Amniotic epithelial cell (primary cell): ENCODE results near the gene UTP4.

ENCODE experiments used
- DNase-seq: peaks from one replicate; pipeline ENCODE4 v3.0.0-alpha.2; 2010; ENCODE audit warnings: low read depth

Gene UTP4

GRCh38 chr16:69176033-69176800, 43.8 kb downstream of the UTP4 start:
- peak; percentile 81 for DNase-seq

DNA sequence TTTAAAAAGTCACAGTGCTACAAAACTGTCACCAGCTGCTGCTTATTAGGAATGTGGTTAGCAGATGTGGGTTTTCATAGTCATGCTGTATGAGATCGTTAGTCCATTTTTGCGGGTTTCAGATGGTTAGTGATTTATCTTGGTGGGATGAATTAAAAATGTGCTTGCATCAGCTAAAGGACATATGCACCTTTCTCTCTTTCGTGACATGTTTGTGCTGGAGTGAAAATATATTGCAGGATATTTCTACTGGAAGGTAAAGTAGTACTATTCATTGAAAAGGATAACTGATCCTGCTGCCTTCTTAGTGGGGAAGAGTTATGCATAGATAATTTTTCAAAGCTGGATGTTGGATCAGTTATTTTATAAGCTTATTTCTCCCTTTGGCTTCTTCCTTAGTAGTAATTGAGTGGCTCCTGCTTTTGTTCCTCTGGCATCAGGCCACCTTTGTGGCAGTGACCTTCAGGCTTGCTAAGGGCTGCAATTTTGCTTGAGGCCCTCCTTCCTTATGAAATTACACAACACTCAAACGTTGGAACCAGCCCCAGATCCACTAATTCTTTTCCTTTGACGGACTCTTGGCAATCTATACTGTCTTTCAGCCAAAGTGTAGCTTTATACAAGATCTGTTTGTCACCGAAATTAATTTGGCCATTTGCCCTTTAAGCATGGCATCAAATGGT, 47.0 kb downstream of the UTP4 start:
- DNase-seq: peak; percentile 88

GRCh38 chr16:69180011-69180338, 47.5 kb downstream of the UTP4 start:
- DNase-seq: no peak

DNA sequence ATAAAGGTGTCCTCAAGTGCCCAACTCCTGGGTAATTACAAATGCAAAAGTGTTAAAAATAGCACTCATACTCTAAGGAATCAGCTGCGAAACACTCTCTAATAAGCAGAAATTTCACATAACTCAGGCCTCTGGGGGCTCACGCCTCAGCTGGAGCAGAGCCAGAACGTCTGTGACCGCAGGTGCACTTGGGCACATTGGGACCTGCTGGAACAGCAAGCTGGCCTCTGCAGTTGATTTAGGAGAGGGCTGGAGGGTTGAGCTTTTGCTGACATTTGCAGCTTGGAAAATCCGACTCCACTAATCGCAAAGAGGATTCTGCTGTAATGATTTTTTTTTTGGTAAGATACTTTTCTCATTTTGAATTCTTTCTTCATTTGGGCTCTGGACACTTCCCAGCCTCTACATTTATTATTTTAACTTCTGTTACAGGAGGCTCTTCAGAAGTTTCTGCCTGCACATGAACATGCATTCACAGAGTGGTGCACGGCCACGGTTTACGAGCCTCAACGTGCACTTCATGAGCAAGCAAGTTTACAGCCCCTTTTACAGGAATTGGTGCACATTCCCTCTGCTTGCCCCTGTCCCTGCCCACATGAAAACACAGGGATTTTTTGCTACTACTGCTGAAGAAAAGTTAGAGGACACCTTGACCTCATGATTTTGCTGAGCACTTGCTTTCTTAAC, 50.4 kb downstream of the UTP4 start:
- no peak for DNase-seq

DNA sequence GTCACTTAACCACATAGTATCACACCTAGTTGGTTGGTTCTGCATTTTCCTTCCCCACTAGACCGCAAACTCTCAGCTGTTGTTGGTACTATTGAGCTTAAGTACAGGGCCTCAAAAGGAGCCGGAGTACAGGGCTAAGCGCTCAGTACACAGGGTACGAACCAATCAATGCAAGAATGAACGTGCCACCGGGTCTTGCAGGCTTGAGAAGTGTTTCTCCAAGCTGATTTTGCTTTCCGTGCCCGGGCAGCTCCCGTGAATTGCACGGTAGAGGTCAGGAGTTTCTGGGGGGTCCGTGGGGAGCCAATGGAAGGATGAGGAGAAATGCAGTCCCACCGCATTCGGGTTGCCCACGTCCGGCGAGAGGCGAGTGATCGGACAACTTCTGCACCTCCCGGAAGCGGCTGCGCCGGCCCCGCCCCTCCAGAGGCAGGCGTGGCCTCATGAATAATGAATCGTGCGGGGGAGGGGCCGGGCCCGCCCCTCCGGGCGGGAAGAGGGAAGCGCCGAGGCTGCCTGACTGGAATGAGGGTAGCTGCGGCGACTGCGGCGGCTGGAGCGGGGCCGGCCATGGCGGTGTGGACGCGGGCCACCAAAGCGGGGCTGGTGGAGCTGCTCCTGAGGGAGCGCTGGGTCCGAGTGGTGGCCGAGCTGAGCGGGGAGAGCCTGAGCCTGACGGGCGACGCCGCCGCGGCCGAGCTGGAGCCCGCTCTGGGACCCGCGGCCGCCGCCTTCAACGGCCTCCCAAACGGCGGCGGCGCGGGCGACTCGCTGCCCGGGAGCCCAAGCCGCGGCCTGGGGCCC, 54.4 kb downstream of the UTP4 start, which contains the start of gene SNTB2:
Gene SNTB2 (plus strand): TSS at position 523 of the 804 bp plus-strand sequence. CDS start 3 bp downstream, at position 526.
- DNase-seq: peak; percentile 81

DNA sequence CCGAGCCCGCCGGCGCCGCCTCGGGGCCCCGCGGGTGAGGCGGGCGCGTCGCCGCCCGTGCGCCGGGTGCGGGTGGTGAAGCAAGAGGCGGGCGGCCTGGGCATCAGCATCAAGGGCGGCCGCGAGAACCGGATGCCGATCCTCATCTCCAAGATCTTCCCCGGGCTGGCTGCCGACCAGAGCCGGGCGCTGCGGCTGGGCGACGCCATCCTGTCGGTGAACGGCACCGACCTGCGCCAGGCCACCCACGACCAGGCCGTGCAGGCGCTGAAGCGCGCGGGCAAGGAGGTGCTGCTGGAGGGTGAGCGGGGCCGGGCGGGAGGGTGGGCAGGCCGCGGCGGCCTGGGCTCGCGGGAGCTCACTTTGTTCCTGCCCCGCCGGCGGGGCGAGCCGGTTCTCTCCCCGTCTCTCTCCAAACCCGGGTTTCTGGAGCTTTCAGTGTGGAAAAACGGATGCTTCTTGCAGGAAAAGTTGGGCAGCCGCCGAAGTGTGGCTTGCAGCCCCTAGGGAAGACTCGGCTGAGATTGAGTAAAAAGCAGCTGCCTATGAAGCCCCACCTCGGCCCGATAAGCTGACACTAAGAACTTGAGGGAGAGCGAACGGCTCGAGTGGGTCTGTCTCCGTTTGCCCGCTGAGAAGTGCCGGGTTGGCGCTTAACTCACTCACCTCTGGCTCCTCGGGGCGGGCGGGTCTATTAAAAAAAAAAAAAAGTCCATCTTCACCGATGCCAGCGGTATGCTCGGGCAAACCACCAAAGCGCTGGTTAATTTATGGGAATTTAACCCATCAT, 55.2 kb downstream of the UTP4 start:
- DNase-seq: peak; percentile 35

GRCh38 chr16:69188236-69188549, 55.7 kb downstream of the UTP4 start:
- DNase-seq: peak; percentile 41

GRCh38 chr16:69188716-69189115, 56.3 kb downstream of the UTP4 start:
- peak; percentile 49 for DNase-seq

DNA sequence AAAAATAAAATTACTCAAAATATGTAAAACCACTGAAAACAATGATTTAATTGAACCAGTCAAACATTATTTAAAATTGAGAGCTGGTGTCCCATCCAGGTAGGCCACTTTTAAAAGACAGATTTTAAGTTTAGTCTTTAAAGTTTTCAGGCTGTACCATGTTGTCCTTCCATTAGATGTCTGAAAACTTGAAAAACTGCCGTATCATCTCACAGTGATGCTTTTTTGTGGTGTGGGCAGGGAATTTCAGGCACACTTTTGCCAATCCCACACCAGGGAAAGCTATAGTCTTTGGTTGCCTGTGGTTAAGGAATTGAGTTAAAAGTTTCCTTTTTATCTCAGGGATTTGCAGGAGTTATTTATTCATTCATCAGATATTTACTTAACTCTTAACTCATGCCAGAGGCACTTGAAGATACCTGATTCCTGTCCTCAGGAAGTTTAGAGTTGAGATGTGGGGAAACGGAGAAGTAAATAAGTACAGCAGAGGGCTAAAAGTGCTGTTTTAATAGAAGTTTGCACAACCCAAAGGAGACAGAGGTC, 57.7 kb downstream of the UTP4 start:
- DNase-seq: peak; percentile 51

DNA sequence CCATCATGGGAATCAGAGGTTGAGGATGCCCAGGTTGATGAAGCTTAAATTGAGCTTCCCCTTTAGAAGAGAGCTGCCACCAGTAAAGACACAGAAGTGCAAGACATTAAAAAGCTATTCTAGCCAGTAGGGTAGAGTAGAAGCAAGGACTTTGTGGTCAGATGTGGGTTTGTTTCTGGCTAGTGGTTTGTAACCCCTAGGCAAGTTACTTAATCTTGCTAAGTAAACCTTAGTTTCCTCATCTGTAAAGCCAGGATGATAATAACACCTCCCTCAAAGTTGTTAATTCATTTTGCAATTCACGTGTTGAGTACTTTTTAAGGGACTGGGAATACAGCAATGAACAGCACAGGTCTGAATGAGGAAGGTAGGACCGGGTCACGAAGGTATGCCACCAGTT, 58.1 kb downstream of the UTP4 start:
- DNase-seq: no peak

GRCh38 chr16:69191136-69191535, 58.7 kb downstream of the UTP4 start:
- DNase-seq: no peak

DNA sequence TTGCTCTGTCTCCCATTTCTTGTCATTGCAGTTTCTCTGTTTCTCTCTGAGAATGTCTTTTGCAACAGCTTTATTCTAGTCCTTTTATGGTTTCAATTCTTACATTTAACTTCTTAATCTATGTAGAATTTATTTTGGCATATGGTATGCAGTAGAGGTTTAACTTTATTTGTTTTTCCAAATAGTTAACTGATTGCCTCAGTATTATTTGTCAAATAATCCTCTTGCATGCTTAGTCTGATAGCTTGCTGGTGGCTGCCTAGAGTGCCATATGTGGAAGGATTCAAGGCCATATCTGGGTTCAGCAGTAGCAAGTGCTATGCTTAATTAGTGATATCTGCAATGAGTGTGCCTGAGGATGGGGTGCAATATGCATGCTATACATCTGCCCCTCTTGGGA, 61.4 kb downstream of the UTP4 start:
- DNase-seq: no peak

- no peak for DNase-seq
These were observed 62.0 kb downstream of the UTP4 start for GRCh38 chr16:69194488-69194887.

DNA sequence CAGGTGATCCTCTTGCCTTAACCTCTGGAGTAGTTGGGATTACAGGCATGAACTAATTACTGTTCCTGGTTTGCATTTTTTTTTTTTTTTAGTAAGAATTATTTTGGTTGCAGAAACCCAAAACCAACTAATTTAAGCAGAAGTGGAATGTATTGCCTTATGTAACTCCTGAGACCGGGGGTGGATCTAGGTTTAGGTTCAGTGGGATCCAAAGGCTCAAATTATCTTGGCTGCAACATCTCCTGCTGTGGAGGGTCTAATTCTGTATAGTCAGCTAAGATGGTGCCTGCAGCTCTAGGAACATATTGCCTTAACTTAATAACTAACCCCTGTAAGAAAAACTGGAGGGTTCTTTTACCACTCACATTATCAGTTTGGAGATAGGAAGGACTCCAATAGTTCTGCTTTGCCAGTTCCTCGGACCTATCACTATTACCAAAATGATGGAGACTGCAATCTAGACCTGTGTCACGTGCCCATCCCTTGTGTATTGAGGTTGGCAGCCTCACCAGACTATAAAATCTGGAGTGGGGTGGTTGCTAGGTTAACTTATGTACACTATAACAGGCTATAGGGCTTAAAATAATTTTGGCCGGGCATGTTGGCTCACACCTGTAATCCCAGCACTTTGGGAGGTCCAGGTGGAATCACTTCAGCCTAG, 63.0 kb downstream of the UTP4 start:
- no peak for DNase-seq

GRCh38 chr16:69197573-69197972, 65.1 kb downstream of the UTP4 start:
- no peak for DNase-seq

- peak; percentile 95 for DNase-seq
These were observed 66.9 kb downstream of the UTP4 start for GRCh38 chr16:69199382-69199781.

DNA sequence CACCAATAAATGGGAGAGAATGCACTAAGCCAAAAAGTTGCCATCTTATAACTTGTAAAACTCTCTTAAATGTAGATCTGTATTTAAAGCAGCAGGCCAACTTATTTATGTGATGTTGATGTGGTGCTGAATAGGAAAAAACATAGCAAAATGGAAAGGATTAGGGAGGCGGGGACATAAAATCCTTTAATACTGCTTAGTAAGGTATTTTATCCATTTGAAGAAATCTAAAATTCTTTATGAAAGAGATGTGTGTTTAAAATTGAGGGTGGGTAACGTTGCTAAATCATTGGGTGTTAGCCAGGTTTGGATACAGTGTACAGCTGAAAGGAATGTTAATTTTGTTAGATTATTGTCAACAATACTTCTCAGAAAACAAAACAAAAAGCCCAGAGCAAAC, 68.8 kb downstream of the UTP4 start:
- DNase-seq: no peak

DNA sequence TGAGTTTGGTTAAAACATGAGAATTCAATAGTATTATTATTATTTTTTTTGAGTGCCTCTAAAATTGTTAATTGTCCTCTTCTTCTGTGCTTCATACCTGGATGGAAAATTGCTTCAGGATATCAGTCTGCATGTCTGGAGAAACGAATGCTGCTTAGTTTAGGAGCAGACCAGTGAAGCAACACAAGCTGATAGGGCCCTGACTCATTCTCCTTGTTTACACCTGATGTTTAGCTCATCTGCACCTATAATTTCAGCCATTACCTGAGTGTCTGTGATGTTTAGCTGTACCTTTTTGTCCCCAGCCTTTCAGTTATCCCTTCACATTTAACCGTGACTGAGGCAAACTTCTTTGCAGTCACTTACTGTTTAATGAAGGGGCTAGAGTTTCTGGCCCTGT, 69.3 kb downstream of the UTP4 start:
- DNase-seq: peak; percentile 49

- peak; percentile 40 for DNase-seq
These were observed 71.7 kb downstream of the UTP4 start for GRCh38 chr16:69204172-69204571.

DNA sequence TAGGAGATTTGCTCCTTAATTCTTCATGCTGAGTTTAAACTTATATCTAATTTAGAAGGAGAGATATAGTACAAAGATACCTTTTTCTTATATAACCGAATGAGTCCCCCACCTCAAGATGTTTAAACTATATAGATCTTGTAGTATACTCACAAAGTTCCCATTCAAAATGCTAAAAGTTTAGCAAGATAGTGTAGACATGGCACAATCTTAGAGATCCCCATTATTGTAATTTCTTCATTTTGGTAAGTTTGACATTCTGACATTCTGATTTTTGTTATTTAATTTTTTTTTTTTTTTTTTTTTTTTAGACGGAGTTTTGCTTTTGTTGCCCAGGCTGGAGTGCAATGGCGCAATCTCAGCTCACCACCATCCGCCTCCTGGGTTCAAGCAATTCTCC, 77.3 kb downstream of the UTP4 start:
- no peak for DNase-seq

- peak; percentile 68 for DNase-seq
These were observed 85.0 kb downstream of the UTP4 start for GRCh38 chr16:69217433-69217832.
